ENCODE data around the gene CSNK1A1. TPM values are rescaled to one million over a fixed set of nuclear protein-coding genes. Genes with fewer than 3 reads are reported as not detected.

CSNK1A1 gene
- total and polyA plus RNA-seq, 2 experiments from 2014 or later = 106 to 231 TPM

GRCh38 chr5:149495673-149496072, 55.6 kb downstream of the CSNK1A1 start:
- Histone ChIP-seq H3K27me3 (no peaks in the 10 kb centered on the region), H3K79me2 (peaks cover 7% of the 10 kb centered on the region), H2AFZ (no peak overlapping the region), H3K9me3 (ENCODE audit: low read depth) (no peaks in the 10 kb centered on the region), H3K4me1 (ENCODE audit: insufficient read depth) (peaks cover 6% of the 10 kb centered on the region), H3K36me3 (replicated peaks; ENCODE audit: insufficient read depth, low read depth) (peaks cover 4% of the 10 kb centered on the region), H3K4me2 (no peak overlapping the region), H3K9me2 (replicated peaks; ENCODE audit: insufficient read depth) (no peaks in the 10 kb centered on the region), H3K4me3 (no peak overlapping the region), H3K27ac (no peak overlapping the region), H4K20me1 (ENCODE audit: insufficient read depth, poor library complexity, severe bottlenecking) (no peaks in the 10 kb centered on the region)
- WGBS (ENCODE audit: low lambda C conversion rate, missing lambda C conversion rate) = 96% methylated on average over 2 of the region's 2 CpGs
- DNase-seq (ENCODE audit: low spot score) = no peak
- no peak for TF ChIP-seq EZH2 (IDR thresholded peaks at IDR 0.05; ENCODE audit: borderline replicate concordance)
- no peak for TF ChIP-seq CTCF (IDR thresholded peaks at IDR 0.05; ENCODE audit: poor library complexity)
- TF ChIP-seq EZH2phosphoT487 (IDR thresholded peaks at IDR 0.05; ENCODE audit: low read depth, severe bottlenecking, unreplicated experiment) = no peak

- H3K36me3 ChIP-seq (replicated peaks; ENCODE audit: insufficient read depth, low read depth) = no peaks in the 10 kb centered on the region
- no peak for DNase-seq (ENCODE audit: low spot score)
- H3K9me2 ChIP-seq (replicated peaks; ENCODE audit: insufficient read depth) = no peaks in the 10 kb centered on the region
- H3K4me1 ChIP-seq (ENCODE audit: insufficient read depth) = peaks cover 6% of the 10 kb centered on the region
- H3K9me3 ChIP-seq (ENCODE audit: low read depth) = no peaks in the 10 kb centered on the region
- WGBS (ENCODE audit: low lambda C conversion rate, missing lambda C conversion rate) = 100% methylated on average over 2 of the region's 2 CpGs
- no peak overlapping the region for H3K4me2 ChIP-seq
- no peak overlapping the region for H3K4me3 ChIP-seq
- H3K79me2 ChIP-seq = no peaks in the 10 kb centered on the region
- no peak overlapping the region for H2AFZ ChIP-seq
- no peak for TF ChIP-seq EZH2phosphoT487 (IDR thresholded peaks at IDR 0.05; ENCODE audit: low read depth, severe bottlenecking, unreplicated experiment)
- TF ChIP-seq CTCF (IDR thresholded peaks at IDR 0.05; ENCODE audit: poor library complexity) = no peak
- TF ChIP-seq EZH2 (IDR thresholded peaks at IDR 0.05; ENCODE audit: borderline replicate concordance) = no peak
- no peak overlapping the region for H3K27ac ChIP-seq
- no peaks in the 10 kb centered on the region for H3K27me3 ChIP-seq
- no peaks in the 10 kb centered on the region for H4K20me1 ChIP-seq (ENCODE audit: insufficient read depth, poor library complexity, severe bottlenecking)
Measured at GRCh38 chr5:149493316-149493715, 57.9 kb downstream of the CSNK1A1 start.

- Histone ChIP-seq H4K20me1 (ENCODE audit: insufficient read depth, poor library complexity, severe bottlenecking) (no peaks in the 10 kb centered on the region), H3K36me3 (replicated peaks; ENCODE audit: insufficient read depth, low read depth) (no peaks in the 10 kb centered on the region), H2AFZ (no peak overlapping the region), H3K27ac (no peak overlapping the region), H3K4me3 (no peak overlapping the region), H3K79me2 (no peaks in the 10 kb centered on the region), H3K27me3 (no peaks in the 10 kb centered on the region), H3K4me2 (no peak overlapping the region), H3K4me1 (ENCODE audit: insufficient read depth) (peaks cover 4% of the 10 kb centered on the region), H3K9me2 (replicated peaks; ENCODE audit: insufficient read depth) (no peaks in the 10 kb centered on the region), H3K9me3 (ENCODE audit: low read depth) (no peaks in the 10 kb centered on the region)
- WGBS (ENCODE audit: low lambda C conversion rate, missing lambda C conversion rate) = 95% methylated on average over 6 of the region's 6 CpGs
- no peak for DNase-seq (ENCODE audit: low spot score)
- no peak for TF ChIP-seq CTCF (IDR thresholded peaks at IDR 0.05; ENCODE audit: poor library complexity)
- no peak for TF ChIP-seq EZH2 (IDR thresholded peaks at IDR 0.05; ENCODE audit: borderline replicate concordance)
- TF ChIP-seq EZH2phosphoT487 (IDR thresholded peaks at IDR 0.05; ENCODE audit: low read depth, severe bottlenecking, unreplicated experiment) = no peak
Measured at GRCh38 chr5:149492781-149493180, 58.5 kb downstream of the CSNK1A1 start.
